ENCODE measurements around the gene HLA-DOA.

DNA sequence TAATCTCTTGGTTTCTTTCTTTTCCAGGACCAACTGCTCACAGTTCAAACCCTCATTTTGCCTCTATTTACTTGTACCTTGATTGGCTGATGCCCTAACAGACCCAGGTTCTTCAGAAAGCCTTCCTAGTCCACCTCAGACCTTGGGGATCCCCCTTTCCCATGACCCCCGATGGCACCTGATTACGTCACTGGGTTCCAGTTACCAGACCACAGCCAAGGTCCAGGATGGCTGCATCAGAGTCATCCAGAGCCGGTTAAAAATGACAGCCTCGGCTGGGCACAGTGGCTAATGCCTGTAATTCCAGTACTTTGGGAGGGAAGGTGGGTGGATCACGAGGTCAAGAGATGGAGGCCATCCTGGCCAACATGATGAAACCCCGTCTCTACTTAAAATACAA, 4.5 kb downstream of the HLA-DOA start:
- no peak for TF ChIP-seq POLR2AphosphoS5 (IDR thresholded peaks at IDR 0.05)
- TF ChIP-seq, protein P1, sequence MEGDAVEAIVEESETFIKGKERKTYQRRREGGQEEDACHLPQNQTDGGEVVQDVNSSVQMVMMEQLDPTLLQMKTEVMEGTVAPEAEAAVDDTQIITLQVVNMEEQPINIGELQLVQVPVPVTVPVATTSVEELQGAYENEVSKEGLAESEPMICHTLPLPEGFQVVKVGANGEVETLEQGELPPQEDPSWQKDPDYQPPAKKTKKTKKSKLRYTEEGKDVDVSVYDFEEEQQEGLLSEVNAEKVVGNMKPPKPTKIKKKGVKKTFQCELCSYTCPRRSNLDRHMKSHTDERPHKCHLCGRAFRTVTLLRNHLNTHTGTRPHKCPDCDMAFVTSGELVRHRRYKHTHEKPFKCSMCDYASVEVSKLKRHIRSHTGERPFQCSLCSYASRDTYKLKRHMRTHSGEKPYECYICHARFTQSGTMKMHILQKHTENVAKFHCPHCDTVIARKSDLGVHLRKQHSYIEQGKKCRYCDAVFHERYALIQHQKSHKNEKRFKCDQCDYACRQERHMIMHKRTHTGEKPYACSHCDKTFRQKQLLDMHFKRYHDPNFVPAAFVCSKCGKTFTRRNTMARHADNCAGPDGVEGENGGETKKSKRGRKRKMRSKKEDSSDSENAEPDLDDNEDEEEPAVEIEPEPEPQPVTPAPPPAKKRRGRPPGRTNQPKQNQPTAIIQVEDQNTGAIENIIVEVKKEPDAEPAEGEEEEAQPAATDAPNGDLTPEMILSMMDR (IDR thresholded peaks at IDR 0.05) = no peak
- TF ChIP-seq POLR2A (IDR thresholded peaks at IDR 0.05) = no peak
